Transverse colon (tissue), 4 donors: ENCODE data around the gene SLC16A3.
"Not testable (repeated sequence)": the region's sequence is repeated elsewhere in the genome, so short reads cannot be mapped to it uniquely, and the experiment has no call there.

Experiments
- EP300 ChIP-seq: sonication (generic); formaldehyde crosslinking; IDR thresholded peaks from one replicate; pipeline ENCODE4 v1.6.1; 2017; ENCODE audit warnings: antibody characterized with exemption, low read depth
- POLR2A ChIP-seq: fragments of 450-650 bp; IDR thresholded peaks from one replicate; pipeline ENCODE4 v1.6.1; 2016; ENCODE audit warnings: antibody characterized with exemption, mild to moderate bottlenecking, moderate library complexity
- POLR2AphosphoS5 ChIP-seq, 3 donors: sonication (generic); formaldehyde crosslinking; IDR thresholded peaks; one replicate each; pipeline ENCODE4 v1.6.1; 2016; ENCODE audit warnings: antibody characterized with exemption in 3 of 3
- TF ChIP-seq, protein P1 (sequence below), 5 experiments: fragments of 200-600 bp in 3 of 5; fragments of 450-650 bp in 2 of 5; sonication (generic) in 3 of 5; IDR thresholded peaks; 1 replicate in 2 of 5; 2 replicates in 3 of 5; pipeline ENCODE4 v1.5.1; 2016 to 2017; ENCODE audit warnings: antibody characterized with exemption in 5 of 5, inconsistent platforms in 3 of 5, mild to moderate bottlenecking in 2 of 5, moderate library complexity in 1 of 5

- TF ChIP-seq, protein P1, sequence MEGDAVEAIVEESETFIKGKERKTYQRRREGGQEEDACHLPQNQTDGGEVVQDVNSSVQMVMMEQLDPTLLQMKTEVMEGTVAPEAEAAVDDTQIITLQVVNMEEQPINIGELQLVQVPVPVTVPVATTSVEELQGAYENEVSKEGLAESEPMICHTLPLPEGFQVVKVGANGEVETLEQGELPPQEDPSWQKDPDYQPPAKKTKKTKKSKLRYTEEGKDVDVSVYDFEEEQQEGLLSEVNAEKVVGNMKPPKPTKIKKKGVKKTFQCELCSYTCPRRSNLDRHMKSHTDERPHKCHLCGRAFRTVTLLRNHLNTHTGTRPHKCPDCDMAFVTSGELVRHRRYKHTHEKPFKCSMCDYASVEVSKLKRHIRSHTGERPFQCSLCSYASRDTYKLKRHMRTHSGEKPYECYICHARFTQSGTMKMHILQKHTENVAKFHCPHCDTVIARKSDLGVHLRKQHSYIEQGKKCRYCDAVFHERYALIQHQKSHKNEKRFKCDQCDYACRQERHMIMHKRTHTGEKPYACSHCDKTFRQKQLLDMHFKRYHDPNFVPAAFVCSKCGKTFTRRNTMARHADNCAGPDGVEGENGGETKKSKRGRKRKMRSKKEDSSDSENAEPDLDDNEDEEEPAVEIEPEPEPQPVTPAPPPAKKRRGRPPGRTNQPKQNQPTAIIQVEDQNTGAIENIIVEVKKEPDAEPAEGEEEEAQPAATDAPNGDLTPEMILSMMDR (IDR thresholded peaks at IDR 0.05), result not testable (repeated sequence)
- TF ChIP-seq EP300; POLR2A; POLR2AphosphoS5 (IDR thresholded peaks at IDR 0.05): not testable (repeated sequence)
Observed at GRCh38 chr17:82254746-82255145, 25.9 kb downstream of the SLC16A3 start.
